ENCODE data around the gene ZYX.

DNA sequence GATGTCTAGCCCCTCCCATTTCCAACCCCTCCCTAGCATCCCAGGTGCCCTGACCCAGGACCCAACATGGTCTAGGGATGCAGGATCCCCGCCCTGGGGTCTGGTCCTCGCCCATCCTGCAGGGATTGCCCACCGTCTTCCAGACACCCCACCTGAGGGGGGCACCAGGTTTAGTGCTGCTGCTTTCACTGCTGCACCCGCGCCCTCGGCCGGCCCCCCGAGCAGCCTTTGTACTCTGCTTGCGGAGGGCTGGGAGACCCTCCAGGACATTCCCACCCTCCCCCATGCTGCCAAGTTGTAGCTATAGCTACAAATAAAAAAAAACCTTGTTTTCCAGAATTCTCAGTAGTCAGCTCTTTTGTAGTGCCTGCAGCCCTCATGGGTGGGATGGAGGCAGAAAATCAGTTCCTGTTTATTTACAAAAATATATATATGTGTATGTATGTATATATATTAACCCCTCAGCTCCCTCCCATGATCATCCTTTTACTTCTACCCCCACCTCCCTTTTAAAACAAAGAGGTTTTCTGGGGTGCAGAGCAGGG lies 9.7 kb downstream of the ZYX start:
- TF ChIP-seq, protein P1, sequence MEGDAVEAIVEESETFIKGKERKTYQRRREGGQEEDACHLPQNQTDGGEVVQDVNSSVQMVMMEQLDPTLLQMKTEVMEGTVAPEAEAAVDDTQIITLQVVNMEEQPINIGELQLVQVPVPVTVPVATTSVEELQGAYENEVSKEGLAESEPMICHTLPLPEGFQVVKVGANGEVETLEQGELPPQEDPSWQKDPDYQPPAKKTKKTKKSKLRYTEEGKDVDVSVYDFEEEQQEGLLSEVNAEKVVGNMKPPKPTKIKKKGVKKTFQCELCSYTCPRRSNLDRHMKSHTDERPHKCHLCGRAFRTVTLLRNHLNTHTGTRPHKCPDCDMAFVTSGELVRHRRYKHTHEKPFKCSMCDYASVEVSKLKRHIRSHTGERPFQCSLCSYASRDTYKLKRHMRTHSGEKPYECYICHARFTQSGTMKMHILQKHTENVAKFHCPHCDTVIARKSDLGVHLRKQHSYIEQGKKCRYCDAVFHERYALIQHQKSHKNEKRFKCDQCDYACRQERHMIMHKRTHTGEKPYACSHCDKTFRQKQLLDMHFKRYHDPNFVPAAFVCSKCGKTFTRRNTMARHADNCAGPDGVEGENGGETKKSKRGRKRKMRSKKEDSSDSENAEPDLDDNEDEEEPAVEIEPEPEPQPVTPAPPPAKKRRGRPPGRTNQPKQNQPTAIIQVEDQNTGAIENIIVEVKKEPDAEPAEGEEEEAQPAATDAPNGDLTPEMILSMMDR (IDR thresholded peaks at IDR 0.05): no peak
- TF ChIP-seq JUN (IDR thresholded peaks at IDR 0.05) (no peak), POLR2A (IDR thresholded peaks at IDR 0.05; ENCODE audit: low read length) (no peak)
- TF ChIP-seq, protein P2, sequence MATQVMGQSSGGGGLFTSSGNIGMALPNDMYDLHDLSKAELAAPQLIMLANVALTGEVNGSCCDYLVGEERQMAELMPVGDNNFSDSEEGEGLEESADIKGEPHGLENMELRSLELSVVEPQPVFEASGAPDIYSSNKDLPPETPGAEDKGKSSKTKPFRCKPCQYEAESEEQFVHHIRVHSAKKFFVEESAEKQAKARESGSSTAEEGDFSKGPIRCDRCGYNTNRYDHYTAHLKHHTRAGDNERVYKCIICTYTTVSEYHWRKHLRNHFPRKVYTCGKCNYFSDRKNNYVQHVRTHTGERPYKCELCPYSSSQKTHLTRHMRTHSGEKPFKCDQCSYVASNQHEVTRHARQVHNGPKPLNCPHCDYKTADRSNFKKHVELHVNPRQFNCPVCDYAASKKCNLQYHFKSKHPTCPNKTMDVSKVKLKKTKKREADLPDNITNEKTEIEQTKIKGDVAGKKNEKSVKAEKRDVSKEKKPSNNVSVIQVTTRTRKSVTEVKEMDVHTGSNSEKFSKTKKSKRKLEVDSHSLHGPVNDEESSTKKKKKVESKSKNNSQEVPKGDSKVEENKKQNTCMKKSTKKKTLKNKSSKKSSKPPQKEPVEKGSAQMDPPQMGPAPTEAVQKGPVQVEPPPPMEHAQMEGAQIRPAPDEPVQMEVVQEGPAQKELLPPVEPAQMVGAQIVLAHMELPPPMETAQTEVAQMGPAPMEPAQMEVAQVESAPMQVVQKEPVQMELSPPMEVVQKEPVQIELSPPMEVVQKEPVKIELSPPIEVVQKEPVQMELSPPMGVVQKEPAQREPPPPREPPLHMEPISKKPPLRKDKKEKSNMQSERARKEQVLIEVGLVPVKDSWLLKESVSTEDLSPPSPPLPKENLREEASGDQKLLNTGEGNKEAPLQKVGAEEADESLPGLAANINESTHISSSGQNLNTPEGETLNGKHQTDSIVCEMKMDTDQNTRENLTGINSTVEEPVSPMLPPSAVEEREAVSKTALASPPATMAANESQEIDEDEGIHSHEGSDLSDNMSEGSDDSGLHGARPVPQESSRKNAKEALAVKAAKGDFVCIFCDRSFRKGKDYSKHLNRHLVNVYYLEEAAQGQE (IDR thresholded peaks at IDR 0.05): no peak
- TF ChIP-seq, protein P3, sequence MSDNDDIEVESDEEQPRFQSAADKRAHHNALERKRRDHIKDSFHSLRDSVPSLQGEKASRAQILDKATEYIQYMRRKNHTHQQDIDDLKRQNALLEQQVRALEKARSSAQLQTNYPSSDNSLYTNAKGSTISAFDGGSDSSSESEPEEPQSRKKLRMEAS (IDR thresholded peaks at IDR 0.05): no peak
